Cardiac septum (tissue), 1 donor: ENCODE measurements around the gene ZDHHC11B. TPM values are rescaled to one million over a fixed set of nuclear protein-coding genes. Genes with fewer than 3 reads are reported as not detected.
"Not testable (repeated sequence)": the region's sequence is repeated elsewhere in the genome, so short reads cannot be mapped to it uniquely, and the experiment has no call there.

Experiments
- DNase-seq: peaks from one replicate; pipeline ENCODE4 v3.0.0-alpha.2; 2020; ENCODE audit warnings: low spot score
- intact Hi-C: fragments of 100-400 bp; cut with DNase I; formaldehyde crosslinking; loops from one replicate; pipeline ENCODE4 v1.14.0; 2022
- total RNA-seq: library from RNA; stranded (reverse); fragmentation: NEBNext Ultra II Directional; extraction: Animal tissue kit (Norgen Biotek cat#: 25700); gene quantifications from one replicate; pipeline ENCODE4 v1.2.1, GENCODE V29; 2021
- donor health status: DM: no; HTN: no; CAD: no.

The ZDHHC11B gene
- total RNA-seq, 1 donor from 2014 or later: 5.5 TPM

DNA sequence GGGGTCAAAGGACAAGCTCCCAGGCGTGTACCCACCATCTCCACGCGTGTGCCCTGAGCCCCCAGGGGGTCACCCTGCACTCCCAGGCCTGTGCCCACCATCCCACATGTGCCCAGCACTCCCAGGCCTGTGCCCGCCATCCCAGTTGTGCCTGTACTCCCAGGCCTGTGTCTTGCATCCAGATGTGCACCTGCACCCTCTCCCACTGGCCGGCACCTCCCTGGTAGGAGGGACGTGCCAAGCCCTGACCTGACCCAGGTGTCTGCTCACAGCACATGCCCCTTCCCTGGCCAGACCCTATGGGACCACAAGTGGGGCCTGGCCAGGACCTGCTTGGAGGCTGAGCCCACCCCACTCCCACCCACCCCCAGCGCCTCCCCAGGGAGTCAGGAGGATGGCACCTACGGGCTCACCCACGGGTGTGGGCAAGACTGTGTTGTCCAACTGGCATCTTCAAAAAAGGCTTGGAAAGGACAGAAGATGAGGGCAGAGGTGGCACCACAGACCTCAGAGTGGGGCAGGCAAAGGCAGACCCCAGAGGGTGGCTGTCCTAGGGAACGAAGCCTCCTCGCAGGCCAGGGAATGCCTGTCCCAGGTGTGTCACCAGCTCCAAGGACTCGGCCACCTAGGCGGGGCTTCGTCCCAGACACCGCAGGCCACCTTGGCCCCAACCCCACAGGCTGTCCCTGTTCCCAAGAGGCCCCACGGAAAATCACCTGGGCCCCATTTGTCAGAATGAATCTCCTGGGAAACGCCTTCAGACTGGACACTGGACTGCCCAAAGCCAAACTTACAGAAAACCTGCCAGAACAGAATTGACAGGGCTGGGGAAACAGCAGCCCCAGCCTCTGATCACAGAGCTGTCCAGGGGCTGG, 103.0 kb downstream of the ZDHHC11B start:
- intact Hi-C loops: loop anchor here (10.0 kb wide), 1 partner anchor 93 kb away; no protein-coding TSS in a partner anchor
- DNase-seq: peak; percentile 61

DNA sequence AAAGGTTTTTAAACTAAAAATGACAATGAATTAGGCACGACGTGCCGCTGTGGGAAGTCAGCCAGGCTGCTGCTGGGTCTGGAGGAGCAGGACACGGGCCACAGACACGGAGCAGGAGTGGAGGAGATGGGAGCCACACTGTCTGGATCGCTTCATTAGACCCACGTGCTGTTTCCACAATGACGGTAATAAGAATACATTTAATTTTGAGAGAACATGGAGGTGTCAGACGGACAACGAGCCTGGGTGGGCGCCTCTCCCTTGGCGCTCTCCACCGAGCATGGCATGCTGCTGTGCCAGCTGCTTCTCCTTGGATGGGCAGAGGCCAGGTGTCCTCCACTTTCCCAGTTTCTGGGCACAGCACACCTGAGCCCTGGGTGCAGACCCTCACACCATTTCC, 103.7 kb downstream of the ZDHHC11B start:
- intact Hi-C loops: loop anchor here (10.0 kb wide), 1 partner anchor 94 kb away; no protein-coding TSS in a partner anchor
- peak; percentile 1 for DNase-seq

DNA sequence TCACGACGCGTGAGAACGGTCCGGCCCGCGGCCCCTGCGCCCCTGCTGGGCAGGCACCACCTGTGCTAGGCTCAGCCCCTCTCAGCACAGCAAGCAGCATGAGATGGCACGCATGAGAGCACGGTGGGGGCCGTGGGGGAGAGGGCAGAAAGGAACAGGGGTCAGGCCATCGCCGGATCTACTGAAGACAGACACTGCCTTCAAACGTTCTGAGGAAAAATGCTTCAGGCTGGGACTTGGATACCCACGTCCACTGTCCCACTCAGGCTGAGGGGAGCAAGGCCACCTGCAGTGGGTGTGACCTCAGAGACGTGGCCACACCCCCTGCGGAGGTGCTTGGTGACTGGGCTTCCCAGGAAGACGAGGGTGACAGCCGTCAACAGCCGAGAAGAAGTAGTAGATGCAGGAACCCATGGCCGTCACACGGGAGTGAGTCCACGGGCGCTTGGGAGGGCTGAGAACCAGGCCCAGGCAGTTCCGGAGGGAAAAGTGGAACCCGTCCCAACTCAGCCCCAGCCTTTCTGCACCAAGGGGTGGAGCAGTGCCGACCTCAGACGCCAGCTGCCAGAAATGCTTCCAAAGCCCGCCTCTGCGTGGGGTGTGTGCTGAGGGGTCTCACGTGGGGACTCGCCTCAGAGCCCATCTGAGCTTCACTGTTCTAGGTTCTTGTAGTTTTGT, 104.3 kb downstream of the ZDHHC11B start:
- intact Hi-C loops: loop anchor here (10.0 kb wide), 1 partner anchor 95 kb away; no protein-coding TSS in a partner anchor

DNA sequence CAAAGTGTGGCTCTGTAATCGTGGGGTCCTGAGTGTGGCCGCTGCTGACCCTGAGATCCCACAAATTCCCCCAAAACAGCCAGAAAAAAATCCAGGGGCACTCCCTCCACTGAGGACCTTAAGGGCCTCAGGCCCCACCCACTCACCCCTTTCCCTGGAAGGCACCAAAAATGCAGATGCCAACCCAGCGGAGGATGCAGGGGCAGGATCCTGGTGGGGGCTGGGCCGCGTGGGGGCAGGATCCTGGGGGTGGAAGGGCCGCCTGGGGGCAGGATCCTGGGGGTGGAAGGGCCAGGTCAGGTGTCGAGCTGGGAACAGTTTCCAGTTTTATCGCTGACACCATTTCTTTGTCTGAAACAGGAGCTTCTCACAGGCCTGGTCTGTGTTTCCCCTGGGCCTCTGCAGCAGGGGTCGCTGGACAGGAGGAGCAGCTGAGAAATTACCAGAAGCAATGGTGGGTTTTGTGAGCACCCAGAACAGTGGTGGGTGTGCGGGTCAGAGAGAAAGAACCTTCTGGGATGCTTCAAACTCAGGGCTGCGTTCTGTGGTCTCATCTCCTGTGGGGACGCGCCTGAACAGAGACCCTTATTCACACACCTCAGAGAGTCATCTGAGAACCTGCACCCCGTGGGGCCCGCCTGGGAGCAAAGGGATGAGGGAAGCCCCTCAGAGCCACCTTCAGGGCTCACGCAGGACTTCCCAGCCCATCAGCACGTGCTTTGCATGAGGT, 105.2 kb downstream of the ZDHHC11B start:
- intact Hi-C loops: not testable (repeated sequence)
- peak; percentile 54 for DNase-seq

More for the DNA sequence above, 104.3 kb downstream of the ZDHHC11B start:
- peak; percentile 35 for DNase-seq

DNA sequence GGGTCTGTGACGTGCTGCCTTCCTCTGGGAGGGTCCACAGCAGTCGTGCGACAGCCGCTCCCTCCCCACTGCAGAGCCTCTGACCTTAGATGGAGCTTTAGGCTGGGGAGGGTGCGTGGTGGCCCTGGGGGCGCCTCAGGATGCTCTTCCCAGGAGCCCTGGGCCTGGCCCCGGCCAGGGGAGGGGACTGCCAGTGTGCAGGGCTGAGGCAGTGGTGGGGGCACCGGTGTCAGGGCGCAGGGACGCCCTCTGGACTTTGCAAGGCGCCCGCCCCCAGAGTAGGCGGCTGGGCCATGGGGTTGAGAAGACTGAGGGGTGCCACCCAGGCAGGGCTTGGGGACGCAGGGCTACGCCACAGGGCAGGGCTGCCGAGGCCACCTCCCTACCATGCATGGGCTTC, 106.0 kb downstream of the ZDHHC11B start:
- DNase-seq: peak; percentile 47

DNA sequence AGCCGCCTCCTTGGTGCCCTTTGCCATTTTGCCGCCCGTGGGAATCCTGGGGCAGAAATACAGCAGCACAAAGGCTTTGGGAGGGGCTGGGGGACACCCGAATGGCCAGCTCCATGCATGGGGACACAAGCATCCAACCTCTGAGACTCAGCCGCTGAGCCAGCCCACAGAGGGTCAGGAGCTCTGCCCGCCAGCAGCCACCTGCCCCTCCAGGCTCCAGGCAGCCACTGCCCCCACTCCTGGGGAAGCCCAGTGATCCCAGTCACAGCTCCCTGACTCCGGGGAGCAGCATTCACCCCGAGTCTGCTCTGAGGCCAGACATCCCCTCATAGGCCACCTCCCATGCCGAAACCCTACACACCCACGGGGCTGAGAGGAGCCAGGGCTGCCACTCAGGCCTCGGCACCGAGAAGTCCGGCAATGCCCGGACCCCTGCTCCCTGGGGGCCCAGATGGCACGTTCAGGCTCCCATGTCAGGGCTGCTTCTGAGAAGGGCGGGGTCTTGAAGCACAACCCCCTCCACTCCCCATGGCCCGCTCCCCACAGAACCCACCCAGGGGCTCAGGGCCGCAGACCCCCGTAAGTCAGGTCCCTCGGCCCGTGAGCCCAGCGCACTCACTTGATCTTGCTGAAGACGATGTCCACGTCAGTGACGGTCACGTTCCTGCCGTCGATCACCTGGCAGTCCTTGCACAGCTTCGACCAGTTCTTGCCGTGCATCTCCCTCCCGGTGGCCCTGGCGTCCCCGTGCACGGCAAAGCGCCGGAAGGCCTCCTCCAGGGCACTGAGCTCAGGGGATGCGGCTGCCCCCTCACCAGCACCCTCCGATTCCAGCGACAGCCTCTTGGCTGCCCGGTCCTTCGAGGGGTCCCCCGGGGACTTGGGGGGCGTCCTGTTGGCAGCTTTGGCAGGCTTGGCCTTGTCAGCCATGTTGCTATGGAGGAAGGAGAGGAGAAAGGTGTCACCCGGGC, 107.1 kb downstream of the ZDHHC11B start:
- DNase-seq: peak; percentile 73
- intact Hi-C loops: no loop called here

More for the DNA sequence above, 106.0 kb downstream of the ZDHHC11B start:
- intact Hi-C loops: not testable (repeated sequence)

DNA sequence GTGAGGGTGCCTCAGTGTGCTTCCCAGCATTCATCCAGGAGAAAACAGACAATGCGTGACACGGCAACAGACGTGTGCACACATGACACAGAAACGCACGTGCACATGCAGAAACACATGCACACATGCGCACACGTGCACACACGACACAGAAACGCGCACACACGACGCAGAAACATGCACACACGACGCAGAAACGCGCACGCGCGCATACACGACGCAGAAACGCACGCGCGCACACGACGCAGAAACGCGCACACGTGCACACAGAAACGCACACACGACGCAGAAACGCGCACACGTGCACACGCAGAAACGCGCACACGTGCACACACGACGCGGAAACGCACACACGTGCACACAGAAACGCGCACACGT, 107.8 kb downstream of the ZDHHC11B start:
- DNase-seq: no peak
- intact Hi-C loops: no loop called here

DNA sequence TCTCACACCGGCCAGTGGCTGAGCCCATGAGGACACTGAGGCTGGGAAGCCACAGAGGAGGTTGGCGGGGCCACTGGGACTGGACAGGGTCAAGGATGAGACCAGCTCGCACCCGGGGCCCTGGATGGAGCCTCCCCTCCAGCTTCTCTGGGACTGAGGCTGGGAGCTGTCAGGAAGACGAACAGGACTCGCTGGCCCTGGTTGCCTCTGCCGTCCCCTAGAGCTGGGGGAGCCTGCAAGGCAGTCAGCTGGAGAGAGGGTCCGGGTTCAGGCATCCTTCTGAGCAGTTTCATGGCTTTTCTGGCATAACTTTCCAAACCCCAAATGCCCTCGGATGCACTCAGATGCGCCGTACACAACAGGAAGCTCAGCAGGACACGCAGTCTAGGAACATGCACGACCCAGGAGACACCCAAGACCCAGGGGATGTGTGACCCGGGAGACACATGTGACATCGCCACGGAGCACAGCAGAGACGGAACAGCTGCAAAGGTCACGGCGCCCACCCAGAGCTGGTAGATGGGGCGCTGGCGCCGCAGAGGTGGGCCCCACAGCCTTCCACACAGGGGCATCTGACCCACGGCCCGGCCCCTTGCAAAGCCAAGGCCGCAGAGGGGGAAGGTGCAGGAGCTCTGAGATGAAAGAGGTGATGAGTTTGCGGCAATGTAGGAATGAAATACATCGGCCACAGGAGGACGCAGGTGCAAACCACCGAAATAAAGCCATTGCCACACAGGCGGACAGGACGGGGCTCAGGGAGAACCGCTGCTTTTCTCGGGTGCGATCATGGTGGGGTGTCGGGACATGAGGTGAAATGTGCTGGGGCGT, 108.4 kb downstream of the ZDHHC11B start:
- intact Hi-C loops: no loop called here
- DNase-seq: peak; percentile 69

DNA sequence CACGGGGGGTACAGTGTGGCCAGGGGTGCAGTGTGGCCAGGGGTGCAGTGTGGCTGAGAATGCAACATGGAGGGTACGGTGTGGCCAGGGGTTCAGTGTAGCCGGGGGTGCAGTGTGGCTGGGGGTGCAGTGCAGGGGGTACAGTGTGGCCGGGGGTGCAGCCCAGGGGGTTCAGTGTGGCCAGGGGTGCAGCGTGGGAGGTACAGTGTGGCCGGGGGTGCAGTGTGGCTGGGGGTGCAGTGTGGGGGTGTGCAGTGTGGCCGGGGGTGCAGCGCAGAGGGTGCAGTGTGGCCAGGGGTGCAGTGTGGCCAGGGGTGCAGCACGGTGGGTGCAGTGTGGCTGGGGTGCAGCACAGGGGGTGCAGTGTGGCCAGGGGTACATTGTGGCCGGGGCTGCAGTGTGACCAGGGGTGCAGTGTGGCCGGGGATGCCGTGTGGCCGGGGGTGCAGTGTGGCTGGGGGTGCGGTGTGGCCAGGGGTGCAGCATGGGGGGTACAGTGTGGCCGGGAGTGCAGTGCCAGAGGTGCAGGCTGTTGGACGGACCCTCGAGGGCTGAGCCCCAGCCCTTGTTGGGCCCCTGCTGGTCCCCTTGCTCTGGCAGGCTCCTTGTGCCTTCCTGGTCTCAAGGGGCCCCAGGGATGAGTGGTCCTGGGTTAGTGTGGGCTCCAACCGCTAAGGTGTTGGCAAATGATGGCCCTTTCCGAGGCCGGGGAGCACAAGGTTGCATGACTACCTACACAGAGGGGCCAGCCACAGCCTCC, 109.2 kb downstream of the ZDHHC11B start:
- peak; percentile 15 for DNase-seq
- intact Hi-C loops: no loop called here

DNA sequence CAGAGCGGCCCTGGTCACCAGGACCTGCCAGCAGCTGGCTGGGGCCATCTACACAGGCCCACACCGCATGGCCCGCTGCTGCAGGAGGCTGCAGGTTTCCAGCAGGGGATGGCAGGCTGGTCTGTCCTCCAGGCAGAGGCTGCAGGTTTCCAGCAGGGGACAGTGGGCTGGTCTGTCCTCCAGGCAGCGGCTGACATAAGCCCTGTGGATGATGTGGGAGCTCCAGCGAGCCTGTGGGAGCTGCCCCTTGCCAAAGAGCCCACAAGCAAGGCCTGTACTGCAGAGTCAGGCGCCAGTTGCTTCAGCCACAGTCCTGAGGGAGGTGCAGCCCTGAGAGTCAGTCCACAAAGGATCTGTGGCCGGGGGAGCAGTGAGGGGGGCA, 109.9 kb downstream of the ZDHHC11B start:
- DNase-seq: no peak
- intact Hi-C loops: no loop called here

DNA sequence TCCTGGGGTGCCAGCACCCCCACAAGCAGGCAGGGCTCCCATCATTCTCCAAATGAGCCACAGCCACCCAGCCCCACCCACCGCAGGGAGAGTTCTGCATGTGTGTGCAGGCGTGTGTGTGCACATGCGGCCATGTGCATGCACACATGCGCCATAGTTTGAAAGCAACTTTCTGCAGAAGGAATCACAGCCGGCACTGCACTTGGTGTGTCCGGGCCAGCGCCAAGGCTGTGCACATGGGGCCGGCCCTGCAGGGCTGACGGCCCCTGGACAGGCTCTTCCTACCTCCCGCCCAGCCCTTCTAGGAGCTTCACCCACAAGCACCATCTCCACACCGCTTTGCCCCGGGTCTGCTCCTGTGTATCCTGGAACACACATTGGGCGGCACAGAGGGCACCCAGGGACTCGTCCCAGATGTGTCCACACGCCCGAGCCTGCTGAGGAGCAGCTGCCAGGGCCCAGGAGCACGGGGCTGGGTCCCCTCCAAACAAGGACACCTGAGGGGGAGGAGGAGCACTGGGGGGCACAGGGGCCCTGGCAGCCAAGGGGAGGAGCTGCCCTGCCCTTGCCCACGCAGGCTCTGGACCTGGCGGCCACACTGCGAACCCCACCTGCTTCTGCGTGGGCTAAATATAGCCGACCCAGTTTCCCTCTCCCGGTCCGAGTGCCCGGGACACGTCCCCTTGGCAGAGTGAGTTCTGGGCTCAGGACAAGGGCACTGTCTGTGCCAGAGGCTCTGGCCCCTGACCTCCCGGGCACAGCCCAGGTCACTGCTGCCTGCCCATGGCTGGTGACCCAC, 110.5 kb downstream of the ZDHHC11B start:
- intact Hi-C loops: no loop called here
- peak; percentile 78 for DNase-seq

DNA sequence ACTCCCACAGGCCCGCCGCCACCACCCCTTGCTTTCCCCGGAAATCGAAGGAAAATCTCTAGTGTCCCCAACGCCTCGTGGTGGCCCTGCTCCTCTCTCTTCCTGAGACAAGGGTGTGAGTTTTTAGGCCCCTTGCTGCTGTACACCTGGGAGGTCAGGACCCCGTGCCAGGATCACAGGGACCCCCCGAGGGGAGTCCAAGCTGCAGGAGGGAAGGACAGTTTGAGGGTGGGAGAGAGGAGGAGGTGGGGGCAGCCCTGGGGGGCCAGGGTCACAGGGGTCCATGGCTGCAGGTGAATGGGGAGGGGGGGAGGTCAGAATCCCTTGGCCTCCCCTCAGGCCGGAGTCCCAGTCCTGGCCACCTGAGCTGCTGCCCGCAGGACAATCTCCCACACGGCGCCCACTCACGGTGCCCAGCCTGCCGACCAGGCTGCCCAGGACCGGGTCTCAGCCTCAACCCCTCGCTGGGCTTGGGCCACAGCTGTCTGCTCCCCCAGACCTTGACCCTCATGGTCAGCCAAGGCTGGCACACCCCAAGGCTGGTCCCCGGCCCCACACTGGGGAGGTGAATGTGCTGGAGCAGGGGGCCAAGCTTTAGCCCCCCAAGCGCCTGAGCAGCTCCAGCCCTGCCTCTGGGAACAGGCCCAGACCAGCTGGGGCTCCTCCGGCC, 111.2 kb downstream of the ZDHHC11B start:
- intact Hi-C loops: no loop called here
- no peak for DNase-seq

DNA sequence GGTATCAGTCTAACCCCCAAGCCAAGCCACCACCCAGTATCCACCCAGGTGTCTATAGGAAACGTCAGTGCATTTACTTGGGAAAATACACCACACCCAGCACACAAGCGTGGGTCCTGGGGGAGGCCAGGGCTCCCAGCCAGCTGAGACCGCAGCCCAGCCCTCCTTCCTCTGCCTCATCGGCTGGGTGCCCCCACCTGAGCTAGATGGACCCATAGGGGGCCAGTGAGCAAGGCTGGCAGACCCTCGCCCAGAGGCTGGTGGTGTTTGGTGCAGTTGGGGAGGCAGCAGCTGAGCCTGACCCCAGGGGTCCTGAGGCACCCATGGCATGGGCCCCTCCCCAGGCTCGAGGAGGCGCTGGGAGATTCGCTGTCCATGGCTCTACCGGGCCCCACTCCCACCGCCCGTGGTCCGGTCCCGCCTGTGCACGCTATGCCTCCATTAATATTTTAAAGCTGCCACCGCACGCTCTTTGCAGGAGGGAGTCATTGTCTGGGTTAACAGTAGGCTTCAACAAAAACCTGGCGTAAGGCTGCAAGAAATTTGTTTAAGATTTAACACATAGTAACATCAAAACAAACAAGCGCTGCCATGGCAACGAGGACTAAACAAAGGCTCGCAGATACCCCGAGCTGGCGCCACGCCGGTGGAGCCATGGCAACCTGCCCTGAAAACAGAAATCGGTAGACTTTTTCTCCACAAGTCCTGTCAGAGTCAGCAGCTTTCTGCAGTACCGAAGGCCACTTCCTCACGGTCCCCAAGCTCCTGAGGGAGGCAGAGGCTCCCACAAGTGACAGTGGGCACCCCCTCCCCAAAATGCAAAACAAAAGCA, 112.0 kb downstream of the ZDHHC11B start:
- peak; percentile 78 for DNase-seq
- intact Hi-C loops: no loop called here

DNA sequence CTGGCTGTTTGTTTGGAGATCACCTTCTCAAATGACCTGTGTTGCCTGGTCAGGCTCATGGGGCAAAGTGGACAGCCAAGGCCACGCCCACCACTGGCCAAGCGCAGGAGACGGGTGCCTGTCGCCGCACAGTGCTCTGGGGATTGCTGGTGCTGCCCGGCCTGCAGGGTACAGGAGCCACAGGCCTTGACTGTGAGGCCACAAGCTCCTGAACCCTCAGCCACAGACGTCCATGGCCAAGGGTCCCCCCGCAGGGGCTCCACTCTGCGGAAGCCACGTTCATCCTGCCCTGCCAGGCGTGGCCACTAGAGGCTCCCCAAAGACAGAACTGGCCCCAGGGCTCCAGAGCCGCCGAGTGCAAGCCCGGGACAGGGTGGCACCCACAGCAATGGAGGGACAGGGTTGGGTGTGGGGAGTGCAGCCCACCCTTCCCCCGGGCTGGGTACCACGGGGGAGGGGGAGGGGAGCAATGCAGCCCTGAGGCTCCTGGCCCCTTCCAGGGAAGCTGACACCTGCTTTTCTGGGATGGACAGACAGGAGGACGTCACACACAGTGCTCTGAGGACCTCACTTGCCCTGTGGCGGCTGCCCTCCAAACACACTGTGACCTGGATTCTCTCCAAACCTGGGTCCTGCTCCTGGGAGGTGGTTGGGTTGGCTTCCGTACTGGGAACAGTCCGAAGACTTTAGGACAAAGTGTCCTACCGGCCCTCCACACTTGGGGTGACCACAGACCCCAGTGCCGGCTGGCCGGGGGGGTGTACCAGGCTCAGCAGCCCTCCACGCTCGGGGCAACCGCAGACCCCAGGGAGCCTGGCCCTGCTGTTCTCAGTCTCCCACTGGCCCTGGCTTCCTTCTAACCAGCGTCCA, 112.8 kb downstream of the ZDHHC11B start:
- intact Hi-C loops: no loop called here
- DNase-seq: peak; percentile 84
